PC-9 (cell line): ENCODE data around the gene THAP2. TPM values are rescaled to one million over a fixed set of nuclear protein-coding genes. Genes with fewer than 3 reads are reported as not detected.

Source experiments
- BruUV-seq: library from RNA; stranded (reverse); fragments of 400-500 nt; replicated peaks from 2 replicates; lab custom pipeline; 2021; lab: Mats Ljungman, UMichigan
- CTCF ChIA-PET: fragments of 300-600 bp; sonication (Branson Sonifier 250); formaldehyde crosslinking; loops from one replicate; lab custom pipeline; 2022; ENCODE audit warnings: antibody characterized with exemption; lab: Charles Lee
- POLR2A ChIA-PET: fragments of 300-600 bp; sonication (Branson Sonifier 250); formaldehyde crosslinking; loops from one replicate; lab custom pipeline; 2022; ENCODE audit warnings: antibody characterized with exemption; ENCODE audit not compliant: unreplicated experiment; lab: Charles Lee
- DNase-seq, 2 experiments: peaks; one replicate each; pipeline versions ENCODE4 v3.0.0 to v3.0.0-alpha.2; 2015 to 2022; ENCODE audit warnings: mixed read lengths in 1 of 2
- H2AFZ ChIP-seq: fragments of 200-600 bp; sonication (generic); 2 replicates; pipeline ENCODE4 v1.8.1; 2017; ENCODE audit warnings: antibody characterized with exemption
- H3F3A ChIP-seq: fragments of 200-600 bp; sonication (generic); 2 replicates; pipeline ENCODE4 v1.8.1; 2017; ENCODE audit warnings: antibody characterized with exemption, mild to moderate bottlenecking, low read depth; ENCODE audit not compliant: insufficient read depth
- H3K27ac ChIP-seq: fragments of 200-600 bp; sonication (generic); 2 replicates; pipeline ENCODE4 v1.6.1; 2016; ENCODE audit warnings: mixed run types
- H3K27me3 ChIP-seq: fragments of 200-600 bp; sonication (generic); 2 replicates; pipeline ENCODE4 v1.6.1; 2016; ENCODE audit warnings: low read depth, mixed run types; ENCODE audit not compliant: insufficient read depth
- H3K36me3 ChIP-seq: fragments of 200-600 bp; sonication (generic); 2 replicates; pipeline ENCODE4 v1.6.1; 2016; ENCODE audit warnings: low read depth, mixed run types
- H3K4me1 ChIP-seq: fragments of 200-600 bp; sonication (generic); replicated peaks from 2 replicates; pipeline ENCODE4 v1.6.1; 2016; ENCODE audit warnings: mixed run types; ENCODE audit not compliant: insufficient read depth
- H3K4me2 ChIP-seq: fragments of 200-600 bp; sonication (generic); 2 replicates; pipeline ENCODE4 v1.6.1; 2017; ENCODE audit warnings: mixed run types
- H3K4me3 ChIP-seq: fragments of 200-600 bp; sonication (generic); 2 replicates; pipeline ENCODE4 v1.6.1; 2016; ENCODE audit warnings: mixed run types
- H3K79me2 ChIP-seq: fragments of 200-600 bp; sonication (generic); 2 replicates; pipeline ENCODE4 v1.6.1; 2017; ENCODE audit warnings: low read depth, mixed run types
- H3K9me2 ChIP-seq: fragments of 200-600 bp; sonication (generic); 2 replicates; pipeline ENCODE4 v1.8.1; 2017; ENCODE audit warnings: mild to moderate bottlenecking; ENCODE audit not compliant: insufficient read depth
- H3K9me3 ChIP-seq: fragments of 200-600 bp; sonication (generic); 2 replicates; pipeline ENCODE4 v1.8.1; 2016; ENCODE audit warnings: low read depth; ENCODE audit not compliant: insufficient read depth
- H4K20me1 ChIP-seq: fragments of 200-600 bp; sonication (generic); 2 replicates; pipeline ENCODE4 v1.8.1; 2017; ENCODE audit not compliant: insufficient read depth
- CTCF ChIP-seq: fragments of 200-600 bp; sonication (generic); conservative IDR thresholded peaks from 2 replicates; pipeline ENCODE4 v1.6.1; 2017; ENCODE audit warnings: mixed run types, antibody characterized with exemption, mild to moderate bottlenecking, moderate library complexity
- EZH2 ChIP-seq: fragments of 200-600 bp; sonication (generic); IDR thresholded peaks from 2 replicates; pipeline ENCODE4 v1.8.0; 2017; ENCODE audit warnings: antibody characterized with exemption, low read depth
- intact Hi-C: fragments of 100-400 bp; cut with micrococcal nuclease; formaldehyde crosslinking; loops from one replicate; pipeline ENCODE4 v1.10.0; 2022; ENCODE audit not compliant: unreplicated experiment
- total RNA-seq: library from RNA; stranded (reverse); gene quantifications from 2 replicates; pipeline ENCODE4 v1.2.3, GENCODE V29; 2021

The THAP2 gene
- total RNA-seq, 1 experiment from 2014 or later, result 7.0 TPM

- no peaks in the 10 kb centered on the region for H4K20me1 ChIP-seq
- no peaks in the 10 kb centered on the region for H3F3A ChIP-seq
- H3K4me2 ChIP-seq, result no peak overlapping the region
- H3K27me3 ChIP-seq, result no peaks in the 10 kb centered on the region
- ChIA-PET CTCF (no interaction called here), POLR2A (interaction anchor here (0.6 kb wide), 1 partner anchor 28 kb away, joined by 8 read pairs; the partner anchor contains the start of gene RAB21)
- no peak overlapping the region for H3K4me3 ChIP-seq
- no peak overlapping the region for H2AFZ ChIP-seq
- no TSS peak for BruUV-seq
- no peak for DNase-seq
- H3K36me3 ChIP-seq, result no peaks in the 10 kb centered on the region
- TF ChIP-seq CTCF, result no peak
- no peak for TF ChIP-seq EZH2
- H3K9me3 ChIP-seq, result no peaks in the 10 kb centered on the region
- no peak overlapping the region for H3K27ac ChIP-seq
- H3K79me2 ChIP-seq, result no peaks in the 10 kb centered on the region
- intact Hi-C loops, result no loop called here
- no peaks in the 10 kb centered on the region for H3K4me1 ChIP-seq
- no peaks in the 10 kb centered on the region for H3K9me2 ChIP-seq
These were observed 62.4 kb downstream of the THAP2 start for GRCh38 chr12:71726548-71726947.

- no peaks in the 10 kb centered on the region for H3K9me3 ChIP-seq
- H3K9me2 ChIP-seq, result no peaks in the 10 kb centered on the region
- TF ChIP-seq EZH2 (no peak), CTCF (no peak)
- no peaks in the 10 kb centered on the region for H3K27me3 ChIP-seq
- H3K4me3 ChIP-seq, result no peak overlapping the region
- no peaks in the 10 kb centered on the region for H3K79me2 ChIP-seq
- H3K4me2 ChIP-seq, result no peak overlapping the region
- no TSS peak for BruUV-seq
- H4K20me1 ChIP-seq, result no peaks in the 10 kb centered on the region
- intact Hi-C loops, result no loop called here
- CTCF ChIA-PET, result no interaction called here
- no peak overlapping the region for H3K27ac ChIP-seq
- POLR2A ChIA-PET, result no interaction called here
- H2AFZ ChIP-seq, result no peak overlapping the region
- H3K36me3 ChIP-seq, result no peaks in the 10 kb centered on the region
- H3F3A ChIP-seq, result no peaks in the 10 kb centered on the region
- no peak for DNase-seq
- H3K4me1 ChIP-seq, result no peaks in the 10 kb centered on the region
These were observed 63.9 kb downstream of the THAP2 start for GRCh38 chr12:71727958-71728357.

Other genes starting within 250 kb of the THAP2 start
- gene LGR5, start 224.5 kb upstream of the THAP2 start, total RNA-seq, result not detected in 2 replicates
- gene ZFC3H1, start 453 bp upstream of the THAP2 start, total RNA-seq, result 47.4 and 53.4 TPM in 2 replicates
- 17.3 and 39.5 TPM in 2 replicates for gene TMEM19, start 21.8 kb downstream of the THAP2 start, total RNA-seq
- gene RAB21, start 90.6 kb downstream of the THAP2 start, total RNA-seq, result 37.6 and 47.2 TPM in 2 replicates
- 36.0 and 41.3 TPM in 2 replicates for gene TBC1D15, start 175.5 kb downstream of the THAP2 start, total RNA-seq